SU-DHL-6 (cell line): ENCODE data around the gene GABBR2.
"Not testable (repeated sequence)": the region's sequence is repeated elsewhere in the genome, so short reads cannot be mapped to it uniquely, and the experiment has no call there.

Experiments
- H2AFZ ChIP-seq: fragments of 200-600 bp; sonication (generic); 2 replicates; pipeline ENCODE4 v1.6.1; 2014; ENCODE audit warnings: low read depth, mild to moderate bottlenecking, moderate library complexity, mixed read lengths, antibody characterized with exemption, low read length; ENCODE audit not compliant: severe bottlenecking
- H3F3A ChIP-seq: fragments of 200-600 bp; shearing (Covaris generic); 2 replicates; pipeline ENCODE4 v1.6.0; 2016; ENCODE audit warnings: antibody characterized with exemption, mild to moderate bottlenecking; ENCODE audit not compliant: insufficient read depth
- H3K27ac ChIP-seq: fragments of 200-600 bp; sonication (generic); 2 replicates; pipeline ENCODE4 v1.5.1; 2016; ENCODE audit warnings: low read depth, mild to moderate bottlenecking, low read length, moderate library complexity, mixed read lengths
- H3K27me3 ChIP-seq: fragments of 200-600 bp; sonication (generic), shearing (Covaris generic); 2 replicates; pipeline ENCODE4 v1.6.0; 2014; ENCODE audit warnings: mild to moderate bottlenecking, low read length
- H3K36me3 ChIP-seq: fragments of 200-600 bp; sonication (generic); 2 replicates; pipeline ENCODE4 v1.6.1; 2014; ENCODE audit warnings: mild to moderate bottlenecking, low read length, mixed read lengths
- H3K4me2 ChIP-seq: fragments of 300-600, 200-600 bp; shearing (Covaris generic), sonication (generic); 2 replicates; pipeline ENCODE4 v1.6.0; 2014; ENCODE audit warnings: low read length, low read depth, mild to moderate bottlenecking; ENCODE audit not compliant: poor library complexity, severe bottlenecking
- H3K4me3 ChIP-seq: fragments of 200-600 bp; sonication (generic); 2 replicates; pipeline ENCODE4 v1.5.1; 2014; ENCODE audit warnings: antibody characterized with exemption, low read length, mild to moderate bottlenecking, mixed read lengths; ENCODE audit not compliant: insufficient read depth, poor library complexity, severe bottlenecking
- H3K79me2 ChIP-seq: fragments of 200-600 bp; sonication (generic); 2 replicates; pipeline ENCODE4 v1.6.1; 2014; ENCODE audit warnings: mild to moderate bottlenecking, low read length, moderate library complexity; ENCODE audit not compliant: insufficient read depth
- H3K9ac ChIP-seq: fragments of 200-600 bp; sonication (generic); 2 replicates; pipeline ENCODE4 v1.7.0; 2014; ENCODE audit warnings: mild to moderate bottlenecking, low read length
- H3K9me2 ChIP-seq: fragments of 200-600 bp; sonication (generic); replicated peaks from 2 replicates; pipeline ENCODE4 v1.6.1; 2014; ENCODE audit warnings: low read length; ENCODE audit not compliant: insufficient read depth
- H3K9me3 ChIP-seq: fragments of 200-600 bp; sonication (generic); 2 replicates; pipeline ENCODE4 v1.6.1; 2014; ENCODE audit warnings: low read length, mixed read lengths; ENCODE audit not compliant: insufficient read depth
- H4K20me1 ChIP-seq: fragments of 200-600 bp; sonication (generic); 2 replicates; pipeline ENCODE4 v1.6.1; 2014; ENCODE audit warnings: low read depth, mild to moderate bottlenecking, antibody characterized with exemption, low read length, moderate library complexity, mixed read lengths
- CTCF ChIP-seq: fragments of 200-600 bp; sonication (generic); IDR thresholded peaks from one replicate; pipeline ENCODE4 v1.5.1; 2017; ENCODE audit warnings: antibody characterized with exemption, mild to moderate bottlenecking, low read length, moderate library complexity; ENCODE audit not compliant: insufficient read depth, poor library complexity, severe bottlenecking
- EZH2phosphoT487 ChIP-seq: fragments of 200-600 bp; sonication (generic), shearing (Covaris generic); conservative IDR thresholded peaks from 2 replicates; pipeline ENCODE4 v1.6.1; 2018; ENCODE audit warnings: mild to moderate bottlenecking, antibody characterized with exemption, low read length, moderate library complexity, mixed read lengths

The GABBR2 gene

GRCh38 chr9:98271479-98271878 lies 437.3 kb downstream of the GABBR2 start:
- Histone ChIP-seq H3K9me3 (no peaks in the 10 kb centered on the region), H2AFZ (no peak overlapping the region), H3K27ac (no peak overlapping the region), H4K20me1 (no peaks in the 10 kb centered on the region), H3K4me3 (no peak overlapping the region), H3K27me3 (no peaks in the 10 kb centered on the region), H3K36me3 (no peaks in the 10 kb centered on the region), H3K9ac (no peak overlapping the region), H3K9me2 (no peaks in the 10 kb centered on the region), H3K4me2 (no peak overlapping the region), H3K79me2 (no peaks in the 10 kb centered on the region), H3F3A (no peaks in the 10 kb centered on the region)
- TF ChIP-seq CTCF: no peak
- TF ChIP-seq EZH2phosphoT487: no peak

- not testable (repeated sequence) for H3K79me2 ChIP-seq, H3F3A ChIP-seq, H3K27ac ChIP-seq, H2AFZ ChIP-seq, H3K4me3 ChIP-seq, H3K9ac ChIP-seq, H3K9me2 ChIP-seq, H3K27me3 ChIP-seq, H3K36me3 ChIP-seq, H3K4me2 ChIP-seq, H3K9me3 ChIP-seq, H4K20me1 ChIP-seq
Measured at GRCh38 chr9:98270284-98270683, 438.5 kb downstream of the GABBR2 start.

- not testable (repeated sequence) for H3K9ac ChIP-seq, H3K27me3 ChIP-seq, H3K9me3 ChIP-seq, H3K79me2 ChIP-seq, H3K27ac ChIP-seq, H3K9me2 ChIP-seq, H3K4me3 ChIP-seq, H2AFZ ChIP-seq, H3F3A ChIP-seq, H3K4me2 ChIP-seq, H3K36me3 ChIP-seq, H4K20me1 ChIP-seq
Measured at GRCh38 chr9:98269652-98270051, 439.1 kb downstream of the GABBR2 start.

GRCh38 chr9:98267556-98267955 lies 441.2 kb downstream of the GABBR2 start:
- H3F3A ChIP-seq, H3K9me3 ChIP-seq, H3K4me3 ChIP-seq, H3K4me2 ChIP-seq, H3K36me3 ChIP-seq, H3K27ac ChIP-seq, H3K9me2 ChIP-seq, H4K20me1 ChIP-seq, H3K27me3 ChIP-seq, H2AFZ ChIP-seq, H3K9ac ChIP-seq, H3K79me2 ChIP-seq: not testable (repeated sequence)

- no peak overlapping the region for H3K27ac ChIP-seq
- H3K36me3 ChIP-seq: no peaks in the 10 kb centered on the region
- no peaks in the 10 kb centered on the region for H4K20me1 ChIP-seq
- H3K9ac ChIP-seq: no peak overlapping the region
- H3K4me3 ChIP-seq: no peak overlapping the region
- TF ChIP-seq EZH2phosphoT487: no peak
- no peak for TF ChIP-seq CTCF
- H3K27me3 ChIP-seq: no peaks in the 10 kb centered on the region
- no peaks in the 10 kb centered on the region for H3K9me2 ChIP-seq
- H3K9me3 ChIP-seq: no peaks in the 10 kb centered on the region
- H3K4me2 ChIP-seq: no peak overlapping the region
- no peaks in the 10 kb centered on the region for H3F3A ChIP-seq
- H3K79me2 ChIP-seq: no peaks in the 10 kb centered on the region
- H2AFZ ChIP-seq: no peak overlapping the region
Measured at GRCh38 chr9:98264516-98264915, 444.2 kb downstream of the GABBR2 start.
